Measurements from ENCODE around the gene TRMT1. TPM values are rescaled to one million over a fixed set of nuclear protein-coding genes. Genes with fewer than 3 reads are reported as not detected.

TRMT1 gene
- total RNA-seq, 1 experiment from 2014 or later = 63.2 TPM

GRCh38 chr19:13101590-13102415 lies 14.7 kb downstream of the TRMT1 start:
- BruUV-seq (replicated peaks) = no TSS peak
- H3K27me3 Mint-ChIP-seq (ENCODE audit: insufficient read depth, unreplicated experiment) = no peaks in the 10 kb centered on the region
- no peak overlapping the region for H3K4me3 Mint-ChIP-seq (ENCODE audit: unreplicated experiment)
- no peak for DNase-seq (ENCODE audit: unreplicated experiment)
- H3K36me3 Mint-ChIP-seq (ENCODE audit: insufficient read depth, unreplicated experiment) = peaks cover 10% of the 10 kb centered on the region
- H3K9me3 Mint-ChIP-seq (ENCODE audit: unreplicated experiment) = no peaks in the 10 kb centered on the region
- CTCF ChIA-PET = interaction anchor here (0.8 to 1.1 kb wide), 2 partner anchors 14 to 136 kb away, joined by 3 to 5 read pairs; no protein-coding TSS in a partner anchor
- peak; percentile 1 for TF ChIP-seq CTCF (IDR thresholded peaks at IDR 0.05; ENCODE audit: unreplicated experiment)
- intact Hi-C loops (cut with micrococcal nuclease) = no loop called here
- H3K4me1 Mint-ChIP-seq (ENCODE audit: insufficient read depth, unreplicated experiment) = no peaks in the 10 kb centered on the region
- H3K27ac Mint-ChIP-seq (ENCODE audit: low read depth, unreplicated experiment) = no peak overlapping the region
- POLR2A ChIA-PET = interaction anchor here (0.6 to 0.7 kb wide), 2 partner anchors 18 to 141 kb away, joined by 3 read pairs; no protein-coding TSS in a partner anchor

DNA sequence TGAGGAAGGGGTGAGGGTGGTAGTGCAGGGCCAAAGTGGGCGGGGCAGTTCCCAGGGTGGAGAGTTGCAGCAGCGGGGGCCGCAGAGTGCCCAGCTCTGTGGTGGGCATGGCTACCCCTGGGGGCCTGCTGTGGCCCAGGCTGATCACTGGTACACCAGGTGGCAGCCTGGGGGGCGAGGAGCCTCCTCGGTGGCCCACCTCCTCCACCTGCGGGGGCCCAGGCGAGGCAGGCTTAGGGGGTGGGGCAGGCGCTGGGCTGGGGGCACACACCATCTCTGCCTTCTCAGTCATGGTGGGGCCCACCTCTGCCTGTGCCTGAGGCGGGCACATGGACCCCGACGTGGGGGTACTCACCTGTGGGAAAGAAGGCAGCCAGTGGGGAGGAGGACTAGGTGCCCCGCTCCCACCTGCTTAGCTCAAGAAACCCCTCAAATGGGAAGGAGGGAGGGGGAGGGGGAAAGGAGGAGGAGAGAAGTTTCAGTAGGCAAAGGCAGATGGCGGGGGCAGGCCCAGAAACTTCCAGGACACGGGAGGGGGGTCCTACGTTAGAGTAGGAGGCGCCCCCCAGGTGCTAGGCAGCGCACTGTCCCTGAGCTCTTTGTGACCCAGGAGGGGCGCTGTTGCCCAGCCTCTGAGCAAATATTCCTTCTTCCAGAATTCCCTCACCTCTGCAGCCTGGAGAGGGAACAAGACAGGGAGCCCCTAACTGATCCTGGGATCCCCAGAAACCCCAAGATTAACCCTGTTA lies 15.5 kb downstream of the TRMT1 start:
- H3K9me3 Mint-ChIP-seq (ENCODE audit: unreplicated experiment) = no peaks in the 10 kb centered on the region
- ChIA-PET POLR2A (interaction anchor here (0.6 to 0.7 kb wide), 2 partner anchors 19 to 140 kb away, joined by 3 read pairs; no protein-coding TSS in a partner anchor), CTCF (interaction anchor here (0.8 to 1.1 kb wide), 3 partner anchors 14 to 135 kb away, joined by 3 to 5 read pairs (median 4); no protein-coding TSS in a partner anchor)
- peak; percentile 34 for DNase-seq (ENCODE audit: unreplicated experiment)
- TF ChIP-seq CTCF (IDR thresholded peaks at IDR 0.05; ENCODE audit: unreplicated experiment) = peak; percentile 7
- H3K4me1 Mint-ChIP-seq (ENCODE audit: insufficient read depth, unreplicated experiment) = peaks cover 3% of the 10 kb centered on the region
- no TSS peak for BruUV-seq (replicated peaks)
- H3K4me3 Mint-ChIP-seq (ENCODE audit: unreplicated experiment) = no peak overlapping the region
- H3K27ac Mint-ChIP-seq (ENCODE audit: low read depth, unreplicated experiment) = no peak overlapping the region
- no peaks in the 10 kb centered on the region for H3K27me3 Mint-ChIP-seq (ENCODE audit: insufficient read depth, unreplicated experiment)
- H3K36me3 Mint-ChIP-seq (ENCODE audit: insufficient read depth, unreplicated experiment) = peaks cover 5% of the 10 kb centered on the region
- intact Hi-C loops (cut with micrococcal nuclease) = no loop called here

DNA sequence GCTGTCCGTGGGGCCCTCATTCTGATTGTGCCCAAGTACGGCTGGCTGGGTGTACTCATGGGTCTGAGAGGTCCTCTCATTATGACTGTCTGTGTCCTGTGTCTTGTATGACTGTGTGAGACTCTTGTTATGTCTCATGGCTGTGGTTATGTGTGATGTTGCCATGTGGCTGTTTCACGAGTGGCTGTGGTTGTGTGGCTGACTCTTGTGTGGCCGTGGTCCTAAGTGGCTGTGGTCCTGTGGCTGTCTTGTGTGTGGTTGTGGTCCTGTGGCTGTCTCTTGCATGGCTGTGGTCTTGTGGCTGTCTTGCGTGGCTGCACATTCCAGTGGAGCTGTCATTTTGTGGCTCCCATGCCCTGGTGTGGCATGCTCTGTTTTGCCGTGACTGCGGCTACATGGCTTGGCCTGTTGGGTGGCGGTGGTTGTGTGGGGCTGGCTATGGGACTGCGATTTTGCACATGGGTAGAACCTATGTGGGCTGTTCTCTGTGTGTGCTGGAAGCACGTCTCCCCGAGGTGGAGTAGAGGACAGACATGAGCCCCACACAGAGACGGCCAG lies 16.4 kb downstream of the TRMT1 start:
- BruUV-seq (replicated peaks) = no TSS peak
- Mint-ChIP-seq H3K4me3 (ENCODE audit: unreplicated experiment) (no peak overlapping the region), H3K36me3 (ENCODE audit: insufficient read depth, unreplicated experiment) (no peaks in the 10 kb centered on the region), H3K27me3 (ENCODE audit: insufficient read depth, unreplicated experiment) (no peaks in the 10 kb centered on the region), H3K9me3 (ENCODE audit: unreplicated experiment) (no peaks in the 10 kb centered on the region), H3K27ac (ENCODE audit: low read depth, unreplicated experiment) (no peak overlapping the region), H3K4me1 (ENCODE audit: insufficient read depth, unreplicated experiment) (peaks cover 5% of the 10 kb centered on the region)
- ChIA-PET POLR2A (no interaction called here), CTCF (interaction anchor here (0.6 to 1.0 kb wide), 2 partner anchors 122 to 431 kb away, joined by 4 to 5 read pairs; no protein-coding TSS in a partner anchor)
- no peak for DNase-seq (ENCODE audit: unreplicated experiment)
- TF ChIP-seq CTCF (IDR thresholded peaks at IDR 0.05; ENCODE audit: unreplicated experiment) = no peak
- intact Hi-C loops (cut with micrococcal nuclease) = no loop called here

Measured in MCF 10A (cell line).